ENCODE data around the gene RBM33. TPM values are rescaled to one million over a fixed set of nuclear protein-coding genes. Genes with fewer than 3 reads are reported as not detected.

The RBM33 gene
- total and polyA plus RNA-seq, 2 of the 13 experiments (the other 11 are each of a cell fraction or from before 2014, with no cell fraction given) = 12.4 to 28.9 TPM

- peak; percentile 97 for TF ChIP-seq HNF1A (IDR thresholded peaks at IDR 0.05; ENCODE audit: low read depth)
- TF ChIP-seq HNF1A (CRISPR knock-in tag; IDR thresholded peaks at IDR 0.05; ENCODE audit: borderline replicate concordance) = peak; percentile 99
- peak; percentile 82 for TF ChIP-seq ZNF292 (CRISPR knock-in tag; IDR thresholded peaks at IDR 0.05; ENCODE audit: borderline replicate concordance, low read depth)
- no peak for TF ChIP-seq TBX3 (IDR thresholded peaks at IDR 0.05; ENCODE audit: borderline replicate concordance)
- peak; percentile 89; the same call in 1 of the 2 replicates for TF ChIP-seq ZSCAN9 (CRISPR knock-in tag; IDR thresholded peaks at IDR 0.05; ENCODE audit: borderline replicate concordance)
- TF ChIP-seq MBD4 (IDR thresholded peaks at IDR 0.05; ENCODE audit: borderline replicate concordance, low read length) = no peak; the same call in 1 of the 2 replicates
- 0 out of 2 replicates have a peak, but pooled peaks have one; percentile 2 for TF ChIP-seq PAX8 (CRISPR knock-in tag; IDR thresholded peaks at IDR 0.05; ENCODE audit: borderline replicate concordance)
- TF ChIP-seq STAT6 (CRISPR knock-in tag; IDR thresholded peaks at IDR 0.05; ENCODE audit: borderline replicate concordance) = no peak
- no peak for TF ChIP-seq HOXA7 (CRISPR knock-in tag; IDR thresholded peaks at IDR 0.05)
- peak; percentile 5 for TF ChIP-seq SMC3 (IDR thresholded peaks at IDR 0.05; ENCODE audit: low read length)
- no peak for TF ChIP-seq TGIF2 (CRISPR knock-in tag; IDR thresholded peaks at IDR 0.05)
- TF ChIP-seq SOX13 (IDR thresholded peaks at IDR 0.05) = peak; percentile 57
- peak in 1 of 2 experiments; percentile 66; a peak in 2 of 4 replicates for TF ChIP-seq SOX13 (CRISPR knock-in tag; conservative IDR thresholded peaks at IDR 0.05 in 1 of 2, IDR thresholded peaks at IDR 0.05 in 1 of 2)
- TF ChIP-seq ESRRA (CRISPR knock-in tag; IDR thresholded peaks at IDR 0.05; ENCODE audit: low read depth) = peak; percentile 54; the same call in 1 of the 2 replicates
- peak; percentile 32; the same call in 1 of the 2 replicates for TF ChIP-seq MAFF (IDR thresholded peaks at IDR 0.05; ENCODE audit: low read depth, low read length)
- TF ChIP-seq ZNF605 (CRISPR knock-in tag; IDR thresholded peaks at IDR 0.05) = peak; percentile 66; the same call in 1 of the 2 replicates
Observed at GRCh38 chr7:155618708-155619633, 25.5 kb upstream of the RBM33 start (continued).
